GM19397 (cell line): ENCODE results near the gene CRYZ.

Experiments used
- ATAC-seq: cut with Tn5 transposase; IDR thresholded peaks from one replicate; pipeline ENCODE4 v1.9.1; 2021; ENCODE audit warnings: mild to moderate bottlenecking, moderate library complexity; ENCODE audit not compliant: unreplicated experiment

The CRYZ gene

GRCh38 chr1:74731399-74732052 lies 1.3 kb downstream of the CRYZ start:
- peak; percentile 27 for ATAC-seq

DNA sequence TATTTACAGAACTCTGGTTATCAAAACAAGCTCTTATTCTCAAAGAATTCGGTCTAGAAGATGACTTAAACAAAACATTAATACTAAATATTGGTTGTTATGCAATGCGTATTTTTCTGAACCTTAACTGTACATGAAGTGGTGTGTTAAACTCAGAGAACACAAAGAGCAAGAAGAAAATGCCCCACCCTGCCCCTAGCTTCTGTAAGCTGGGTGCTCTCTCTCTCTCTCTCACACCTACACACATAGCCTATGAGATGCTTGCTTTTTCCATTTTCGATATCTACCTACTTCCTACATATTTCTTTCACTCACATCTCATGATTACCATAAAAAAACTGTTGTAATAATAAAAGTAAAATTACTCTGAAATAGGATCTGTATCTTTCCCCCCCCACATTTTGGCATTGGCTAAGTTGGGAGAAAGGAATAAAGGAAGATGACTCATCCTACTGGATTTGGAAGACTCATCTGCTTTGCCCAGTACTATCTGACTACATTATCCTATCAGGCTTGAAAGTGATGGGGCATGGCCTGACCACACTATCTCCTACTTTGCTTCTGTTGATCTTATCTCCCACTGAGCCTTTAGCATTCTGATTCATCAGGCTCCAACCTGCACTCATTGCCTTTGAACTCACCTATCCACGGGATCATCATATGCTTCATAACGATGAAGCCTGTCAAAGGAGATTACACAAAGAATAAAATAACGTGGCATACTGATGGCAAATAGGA lies 2.9 kb downstream of the CRYZ start:
- ATAC-seq: no peak

DNA sequence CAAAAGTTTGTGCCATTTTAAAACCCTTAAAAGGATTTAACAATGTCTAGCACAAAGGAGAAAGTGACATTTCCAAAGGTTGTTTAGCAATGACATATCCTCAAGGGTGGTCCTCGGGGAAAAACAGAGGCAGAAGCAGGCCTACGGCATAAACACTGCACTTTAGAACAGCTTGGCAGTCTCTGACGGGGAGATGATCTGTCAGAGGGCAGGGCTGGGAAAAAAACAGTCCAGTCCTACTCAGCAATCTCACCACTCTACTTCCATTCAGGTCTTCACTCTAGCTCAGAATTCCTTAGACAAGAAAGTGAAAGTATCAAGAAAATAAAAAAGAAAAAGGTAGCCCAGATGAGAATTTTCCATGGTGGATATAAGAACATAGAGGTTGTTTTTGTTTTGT lies 4.1 kb downstream of the CRYZ start:
- no peak for ATAC-seq

DNA sequence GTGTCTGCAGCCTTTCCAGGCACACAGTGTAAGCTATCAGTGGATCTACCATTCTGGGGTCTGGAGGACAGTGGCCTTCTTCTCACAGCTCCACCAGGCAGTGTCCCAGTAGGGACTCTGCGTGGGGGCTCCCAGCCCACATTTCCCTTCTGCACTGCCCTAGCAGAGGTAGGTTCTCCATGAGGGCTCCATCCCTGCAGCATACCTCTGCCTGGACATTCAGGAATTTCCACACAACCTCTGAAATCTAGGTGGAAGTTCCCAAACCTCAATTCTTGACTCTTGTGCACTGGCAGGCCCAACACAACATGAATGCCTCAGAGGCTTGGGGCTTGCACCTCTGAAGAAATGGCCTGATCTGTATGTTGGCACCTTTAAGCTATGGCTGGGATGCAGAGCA lies 6.8 kb downstream of the CRYZ start:
- no peak for ATAC-seq

GRCh38 chr1:74717626-74718025 lies 15.2 kb downstream of the CRYZ start:
- ATAC-seq: no peak

GRCh38 chr1:74716822-74717221 lies 16.0 kb downstream of the CRYZ start:
- no peak for ATAC-seq

GRCh38 chr1:74715806-74716205 lies 17.0 kb downstream of the CRYZ start:
- ATAC-seq: no peak

- ATAC-seq: no peak
Measured at GRCh38 chr1:74715236-74715502, 17.7 kb downstream of the CRYZ start.

DNA sequence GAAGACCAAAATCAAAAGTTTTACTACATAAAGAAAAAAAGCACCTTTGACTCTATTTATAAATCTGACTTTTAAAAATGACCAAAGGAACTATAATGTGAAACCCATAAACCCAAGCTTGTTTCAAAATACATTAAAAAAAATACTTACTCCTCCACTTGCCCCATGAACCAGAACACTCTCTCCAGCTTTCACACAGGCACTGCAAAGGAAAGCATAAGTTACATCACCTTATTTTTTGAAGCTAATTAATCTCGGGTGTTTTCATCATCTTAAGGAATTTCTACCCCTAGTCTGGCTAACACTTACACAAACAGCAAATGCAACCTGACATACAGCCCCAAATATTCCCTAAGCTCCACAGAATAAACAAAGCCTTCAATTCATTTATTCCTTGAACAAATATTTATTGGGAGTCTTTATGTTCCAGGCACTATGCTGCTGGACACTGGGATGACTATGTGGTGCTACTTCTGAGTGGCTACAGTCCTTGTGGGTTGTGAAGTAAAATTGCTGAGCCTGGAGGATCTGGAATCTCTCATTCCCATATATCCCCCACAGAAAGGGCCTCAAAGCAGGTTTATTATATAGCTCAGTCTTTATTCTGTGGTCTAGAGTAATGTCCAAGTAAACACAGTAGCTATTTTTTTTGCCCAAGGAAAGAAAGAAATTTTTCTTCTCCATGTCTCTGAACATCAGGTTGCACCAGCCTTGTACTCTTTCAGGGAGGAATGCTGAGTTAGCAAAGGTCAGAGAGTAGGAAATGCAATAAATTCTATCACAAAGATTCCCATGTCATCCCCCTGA lies 18.2 kb downstream of the CRYZ start:
- ATAC-seq: no peak

- no peak for ATAC-seq
Measured at GRCh38 chr1:74713849-74714248, 19.0 kb downstream of the CRYZ start.

DNA sequence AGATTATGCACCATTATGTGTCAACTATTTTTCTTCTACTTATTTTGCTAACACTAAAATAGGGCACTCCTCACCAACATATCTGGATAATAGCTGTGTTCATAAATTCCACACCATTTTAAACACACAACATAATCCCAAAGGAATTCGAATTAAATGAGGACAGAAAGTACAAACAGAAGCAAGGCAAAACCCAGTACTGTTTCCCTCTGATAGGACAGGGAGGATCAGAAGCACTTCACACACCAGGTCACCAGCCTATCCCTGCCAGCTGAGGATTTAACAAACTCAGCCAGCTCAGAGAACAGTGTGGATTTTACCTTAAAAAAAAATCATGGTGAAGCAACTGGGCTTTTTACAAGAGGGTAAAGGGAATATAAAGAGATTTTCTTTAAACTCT lies 20.0 kb downstream of the CRYZ start:
- ATAC-seq: no peak

DNA sequence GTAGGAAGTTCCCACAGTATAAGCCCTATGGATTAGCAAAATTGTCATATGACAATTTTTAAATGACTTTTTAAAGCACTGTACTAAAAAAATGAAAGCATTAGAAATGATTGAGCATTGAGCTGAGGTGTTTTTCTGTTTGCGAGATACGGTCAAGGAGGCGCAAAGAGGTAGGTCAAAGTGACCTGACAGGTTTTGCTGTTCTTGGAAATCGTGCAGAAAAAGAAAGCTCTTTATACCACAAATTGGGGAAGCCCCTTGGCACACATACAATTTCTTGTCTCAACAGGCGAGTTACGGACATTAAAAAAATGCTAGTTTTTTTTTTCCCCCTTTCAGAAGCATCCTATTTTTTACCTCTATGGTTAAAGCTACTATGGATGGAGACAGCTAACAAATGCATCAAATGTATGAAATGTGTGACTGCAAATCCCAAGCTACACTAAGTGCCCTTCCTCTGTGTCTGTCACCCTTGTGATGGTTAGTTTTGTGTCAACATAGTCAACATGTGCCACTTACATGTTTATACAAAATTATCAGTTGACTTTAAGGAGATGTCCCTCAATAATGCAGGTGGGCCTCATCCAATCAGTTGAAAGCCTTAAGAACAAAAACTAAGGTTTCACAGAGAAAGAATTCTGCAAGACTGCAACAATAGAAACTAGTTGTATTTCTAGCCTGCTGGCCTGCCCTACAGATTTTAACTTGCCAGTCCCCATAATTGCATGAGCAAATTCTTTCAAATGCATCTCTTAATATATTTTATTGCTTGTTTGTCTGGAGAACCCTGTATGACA lies 29.3 kb downstream of the CRYZ start:
- ATAC-seq: no peak

GRCh38 chr1:74699331-74699730 lies 33.5 kb downstream of the CRYZ start:
- ATAC-seq: no peak

DNA sequence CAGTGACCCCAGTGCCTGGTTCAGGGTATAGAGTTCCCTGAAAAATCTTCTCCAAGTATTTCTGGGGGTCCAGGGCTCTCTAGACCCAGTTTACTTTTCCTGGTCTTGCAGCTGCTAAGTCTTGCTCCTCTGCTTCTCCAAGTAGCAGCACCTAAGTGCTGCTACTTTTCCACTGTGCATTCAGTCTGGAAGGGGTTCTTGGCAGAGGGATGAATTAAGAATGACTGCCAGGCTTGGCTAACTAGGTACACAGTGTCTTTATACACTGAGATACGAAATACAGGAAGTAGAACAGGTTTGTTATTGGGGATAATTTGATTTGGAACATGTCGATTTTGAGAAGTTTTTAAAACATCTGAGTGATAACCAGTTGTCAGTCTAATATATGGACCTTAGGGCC lies 35.0 kb downstream of the CRYZ start:
- ATAC-seq: no peak

GRCh38 chr1:74693473-74693872 lies 39.4 kb downstream of the CRYZ start:
- no peak for ATAC-seq

GRCh38 chr1:74690909-74691308 lies 41.9 kb downstream of the CRYZ start:
- ATAC-seq: no peak

DNA sequence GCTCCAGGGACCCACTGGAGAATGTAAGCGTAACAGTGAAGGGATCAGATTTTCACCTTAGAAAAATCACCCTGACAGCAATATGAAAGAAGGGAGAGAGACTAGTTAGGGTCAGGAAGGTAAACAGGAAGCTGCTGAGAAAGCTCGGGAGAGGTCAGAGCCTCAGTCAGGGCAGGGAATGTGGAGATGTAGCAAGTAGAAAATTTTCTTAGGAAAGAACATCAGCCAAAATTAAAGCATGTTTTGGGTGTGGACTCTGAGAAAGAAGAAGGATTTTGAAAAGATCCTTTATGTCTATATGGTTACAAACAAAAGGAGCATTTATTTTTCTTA lies 42.5 kb downstream of the CRYZ start:
- ATAC-seq: no peak

- ATAC-seq: peak; percentile 80
Measured at GRCh38 chr1:74689621-74690363, 43.1 kb downstream of the CRYZ start.

GRCh38 chr1:74686928-74687327 lies 45.9 kb downstream of the CRYZ start:
- ATAC-seq: no peak

DNA sequence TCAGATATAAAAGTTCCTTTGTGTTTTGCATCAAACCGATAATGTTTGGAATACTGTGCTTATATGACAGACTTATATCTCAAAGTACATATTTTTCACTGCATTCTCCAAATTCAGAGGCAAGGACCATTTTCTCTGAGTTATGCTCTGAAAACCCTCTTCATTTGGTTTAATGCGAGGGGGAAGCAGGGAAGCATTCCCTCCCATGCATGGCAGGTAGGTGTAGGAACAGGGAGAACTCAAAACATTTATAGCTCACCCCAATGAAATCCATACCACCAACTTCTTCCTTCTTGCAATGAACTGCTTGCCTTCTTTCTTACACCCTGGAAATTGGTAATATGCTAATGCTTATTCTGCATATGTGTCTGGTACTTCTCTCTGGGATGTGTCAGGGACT lies 48.5 kb downstream of the CRYZ start:
- no peak for ATAC-seq

- no peak for ATAC-seq
Measured at GRCh38 chr1:74683656-74684055, 49.2 kb downstream of the CRYZ start.
